Measurements from ENCODE around the gene MAD1L1.

Gene MAD1L1

DNA sequence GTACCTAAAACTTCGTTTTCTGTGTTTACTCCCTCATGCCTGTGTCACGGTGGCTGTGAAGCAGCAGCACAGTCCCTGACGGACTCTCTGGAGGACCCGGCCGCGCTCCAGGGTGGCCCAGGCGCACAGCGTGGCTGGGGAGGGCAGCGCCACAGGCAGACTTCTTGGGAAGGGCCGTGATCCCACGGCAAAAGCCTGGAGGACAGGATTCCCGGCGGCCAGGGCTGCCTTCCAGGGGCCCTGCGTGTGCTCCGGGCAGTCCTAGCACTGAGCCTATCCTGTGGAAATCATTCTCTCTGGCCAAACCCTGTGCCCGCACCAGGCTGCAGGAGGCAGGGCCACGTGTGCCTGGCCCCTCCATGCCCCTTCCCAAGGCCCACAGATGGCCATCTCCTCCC, 244.2 kb downstream of the MAD1L1 start:
- no peak for DNase-seq (ENCODE audit: insufficient read length)
- TF ChIP-seq POLR2A (IDR thresholded peaks at IDR 0.05; ENCODE audit: low read depth, low read length) (no peak), TAF1 (IDR thresholded peaks at IDR 0.05; ENCODE audit: borderline replicate concordance, low read depth, low read length) (no peak), POLR2AphosphoS5 (IDR thresholded peaks at IDR 0.05; ENCODE audit: low read depth, low read length) (no peak)
- FAIRE-seq = no peak

DNA sequence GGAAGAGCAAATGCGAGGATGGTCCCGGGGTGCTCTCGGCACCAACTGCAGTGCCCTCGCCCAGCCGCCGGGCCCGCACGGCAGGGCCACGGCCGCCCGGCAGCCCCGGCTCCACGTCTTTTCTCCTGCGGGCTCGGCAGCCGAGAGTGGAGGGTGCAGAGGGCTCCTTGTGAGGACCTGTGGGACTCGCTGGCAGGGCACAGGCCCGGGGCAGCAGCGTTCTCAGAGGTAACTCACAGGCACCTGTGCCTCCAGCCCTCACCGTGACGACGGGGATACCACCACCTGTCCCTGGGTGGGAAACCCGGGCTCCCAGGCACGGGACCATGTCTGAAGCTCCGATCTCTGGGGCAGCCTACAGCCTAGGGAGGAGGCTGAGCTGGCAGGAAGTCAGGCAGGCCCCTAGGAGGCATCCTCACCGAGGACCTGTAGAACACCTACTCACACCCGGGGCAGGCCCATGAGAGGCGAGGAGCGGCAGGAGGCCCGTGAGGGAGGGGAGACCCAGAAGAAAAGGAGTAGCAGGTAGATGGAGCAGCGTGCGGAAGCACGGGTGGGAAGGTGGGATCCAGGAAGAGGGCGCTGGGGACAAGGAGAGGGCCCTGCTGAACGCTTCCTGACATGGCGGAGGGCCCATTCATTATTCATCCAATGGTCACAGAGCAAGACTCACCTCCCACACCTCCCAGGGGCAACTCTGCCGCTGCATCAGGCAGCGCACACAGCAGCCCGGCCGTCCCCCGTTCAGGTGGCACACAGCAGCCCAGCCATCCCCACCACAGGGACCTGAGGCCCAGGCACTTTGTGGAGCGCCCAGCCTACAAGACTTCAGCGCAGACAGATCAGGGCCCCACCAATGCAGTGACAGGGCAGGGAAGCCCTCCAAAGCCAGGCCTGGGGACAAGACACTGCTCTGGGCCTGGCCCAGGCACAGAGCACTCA, 244.9 kb downstream of the MAD1L1 start:
- DNase-seq (ENCODE audit: insufficient read length) = no peak
- TF ChIP-seq POLR2AphosphoS5 (IDR thresholded peaks at IDR 0.05; ENCODE audit: low read depth, low read length) (no peak), TAF1 (IDR thresholded peaks at IDR 0.05; ENCODE audit: borderline replicate concordance, low read depth, low read length) (no peak), POLR2A (IDR thresholded peaks at IDR 0.05; ENCODE audit: low read depth, low read length) (no peak)
- FAIRE-seq = no peak

DNA sequence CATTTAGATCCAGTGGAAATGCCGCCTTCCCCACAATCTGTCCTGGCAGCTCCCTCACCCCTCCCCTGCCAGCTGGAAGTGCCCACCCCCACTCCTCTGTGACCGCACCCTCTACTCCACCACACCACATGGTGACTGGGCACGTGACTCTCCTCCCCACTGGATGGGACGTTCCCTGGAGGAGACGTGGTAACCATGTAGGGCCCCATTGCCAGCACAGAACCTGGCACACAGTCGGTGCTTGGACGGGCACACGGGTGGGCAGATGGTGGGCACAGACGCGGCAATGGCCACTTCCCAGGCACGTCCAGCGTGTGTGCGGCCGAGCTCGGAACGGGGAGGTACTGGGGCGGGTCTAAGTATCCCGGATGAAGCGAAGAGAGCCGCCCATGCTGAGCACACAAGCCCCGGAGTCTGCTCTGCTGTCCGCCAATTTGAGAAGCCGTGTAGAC, 245.6 kb downstream of the MAD1L1 start:
- TF ChIP-seq POLR2AphosphoS5 (IDR thresholded peaks at IDR 0.05; ENCODE audit: low read depth, low read length) (no peak), TAF1 (IDR thresholded peaks at IDR 0.05; ENCODE audit: borderline replicate concordance, low read depth, low read length) (no peak), POLR2A (IDR thresholded peaks at IDR 0.05; ENCODE audit: low read depth, low read length) (no peak)
- FAIRE-seq (no peak), DNase-seq (ENCODE audit: insufficient read length) (no peak)

DNA sequence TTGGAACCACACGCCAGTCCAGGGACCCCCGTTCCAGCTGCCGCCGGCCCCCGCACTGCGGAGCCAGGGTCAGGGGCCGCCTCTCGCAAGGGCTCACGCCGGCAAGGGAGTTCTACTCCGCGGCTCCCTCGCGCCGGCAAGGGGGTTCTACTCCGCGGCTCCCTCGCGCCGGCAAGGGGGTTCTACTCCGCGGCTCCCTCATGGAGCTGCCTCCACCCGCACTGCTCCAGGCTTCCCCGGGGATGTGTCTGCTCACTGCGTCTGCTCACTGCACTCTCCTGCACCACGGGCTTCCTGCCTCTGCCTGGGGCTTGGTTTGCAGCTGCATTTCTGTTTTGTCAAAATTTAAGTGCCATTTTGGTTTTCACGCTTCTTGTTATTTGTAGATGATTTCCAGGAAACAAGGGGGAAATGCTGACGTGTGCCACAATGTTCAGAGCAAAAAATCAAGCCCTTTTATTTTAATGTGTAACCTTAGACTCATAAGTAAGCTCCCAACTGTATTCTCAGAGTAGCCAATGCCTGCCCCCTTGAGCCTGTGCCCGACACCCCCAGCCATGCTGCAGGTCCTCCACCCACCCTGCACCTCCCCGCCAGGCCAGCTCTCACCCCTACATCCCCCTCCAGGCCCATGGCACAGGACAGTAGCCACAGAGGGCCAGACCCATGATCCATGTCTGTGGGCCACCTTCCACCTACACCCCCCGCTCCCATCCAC, 246.2 kb downstream of the MAD1L1 start:
- DNase-seq (ENCODE audit: insufficient read length) (no peak), FAIRE-seq (no peak)
- TF ChIP-seq TAF1 (IDR thresholded peaks at IDR 0.05; ENCODE audit: borderline replicate concordance, low read depth, low read length) (no peak), POLR2A (IDR thresholded peaks at IDR 0.05; ENCODE audit: low read depth, low read length) (no peak), POLR2AphosphoS5 (IDR thresholded peaks at IDR 0.05; ENCODE audit: low read depth, low read length) (no peak)

DNA sequence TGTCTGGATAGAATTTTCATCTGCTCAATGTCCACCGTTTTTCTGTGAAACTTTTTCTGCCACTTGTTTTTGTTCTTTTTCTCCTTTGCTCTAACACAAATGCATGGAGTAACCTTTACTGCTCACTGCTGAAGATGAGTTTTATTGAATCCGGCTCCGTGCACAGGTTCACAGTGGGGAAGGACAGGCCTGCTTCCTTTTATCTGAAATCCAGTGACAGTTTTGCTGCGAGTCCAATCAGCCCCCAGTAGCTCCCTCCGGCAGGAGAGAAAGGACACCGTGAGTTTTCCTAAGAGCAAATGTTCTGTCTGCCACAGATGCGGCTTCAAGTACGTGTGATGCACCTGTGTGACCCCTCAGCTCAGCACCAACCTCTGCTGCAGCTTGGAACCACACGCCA, 246.8 kb downstream of the MAD1L1 start:
- DNase-seq (ENCODE audit: insufficient read length) (no peak), FAIRE-seq (no peak)
- TF ChIP-seq POLR2AphosphoS5 (IDR thresholded peaks at IDR 0.05; ENCODE audit: low read depth, low read length) (no peak), TAF1 (IDR thresholded peaks at IDR 0.05; ENCODE audit: borderline replicate concordance, low read depth, low read length) (no peak), POLR2A (IDR thresholded peaks at IDR 0.05; ENCODE audit: low read depth, low read length) (no peak)

DNA sequence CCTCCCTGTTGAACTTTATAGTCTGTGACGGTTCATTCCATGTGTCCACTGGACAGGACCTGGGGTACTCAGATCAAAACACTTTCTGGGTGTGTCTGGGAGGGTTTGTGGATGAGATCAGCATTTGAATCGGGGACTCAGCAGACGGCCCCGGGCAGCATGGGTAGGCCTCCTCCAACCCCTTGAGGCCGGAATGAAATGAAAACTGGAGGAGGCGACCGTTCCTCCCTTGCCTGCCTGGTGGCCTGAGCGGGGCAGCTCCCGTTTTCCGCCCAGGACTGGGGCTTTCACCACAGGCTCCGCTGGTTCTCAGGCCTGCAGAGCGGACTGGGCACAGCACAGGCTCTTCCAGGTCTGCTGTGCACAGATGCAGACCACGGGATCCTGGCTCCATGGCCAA, 247.7 kb downstream of the MAD1L1 start:
- DNase-seq (ENCODE audit: insufficient read length) (no peak), FAIRE-seq (no peak)
- TF ChIP-seq POLR2AphosphoS5 (IDR thresholded peaks at IDR 0.05; ENCODE audit: low read depth, low read length) (no peak), TAF1 (IDR thresholded peaks at IDR 0.05; ENCODE audit: borderline replicate concordance, low read depth, low read length) (no peak), POLR2A (IDR thresholded peaks at IDR 0.05; ENCODE audit: low read depth, low read length) (no peak)

DNA sequence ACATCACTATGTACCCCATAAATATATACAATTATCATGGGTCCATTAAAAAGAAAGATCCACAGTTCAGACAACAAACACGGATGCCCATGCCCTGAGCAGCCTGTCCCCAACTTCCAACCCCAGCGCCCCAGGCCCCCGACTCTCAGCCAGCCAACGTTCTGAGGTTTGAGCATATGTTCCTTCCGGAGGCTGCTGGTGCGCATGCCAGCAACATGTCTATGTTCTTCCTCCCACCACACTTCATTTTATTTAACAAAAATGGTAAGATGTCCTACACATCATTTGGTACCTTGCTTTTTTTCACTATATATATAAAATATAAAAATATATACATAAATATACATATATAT, 250.9 kb downstream of the MAD1L1 start:
- DNase-seq (ENCODE audit: insufficient read length) (no peak), FAIRE-seq (no peak)
- TF ChIP-seq POLR2A (IDR thresholded peaks at IDR 0.05; ENCODE audit: low read depth, low read length) (no peak), POLR2AphosphoS5 (IDR thresholded peaks at IDR 0.05; ENCODE audit: low read depth, low read length) (no peak), TAF1 (IDR thresholded peaks at IDR 0.05; ENCODE audit: borderline replicate concordance, low read depth, low read length) (no peak)

DNA sequence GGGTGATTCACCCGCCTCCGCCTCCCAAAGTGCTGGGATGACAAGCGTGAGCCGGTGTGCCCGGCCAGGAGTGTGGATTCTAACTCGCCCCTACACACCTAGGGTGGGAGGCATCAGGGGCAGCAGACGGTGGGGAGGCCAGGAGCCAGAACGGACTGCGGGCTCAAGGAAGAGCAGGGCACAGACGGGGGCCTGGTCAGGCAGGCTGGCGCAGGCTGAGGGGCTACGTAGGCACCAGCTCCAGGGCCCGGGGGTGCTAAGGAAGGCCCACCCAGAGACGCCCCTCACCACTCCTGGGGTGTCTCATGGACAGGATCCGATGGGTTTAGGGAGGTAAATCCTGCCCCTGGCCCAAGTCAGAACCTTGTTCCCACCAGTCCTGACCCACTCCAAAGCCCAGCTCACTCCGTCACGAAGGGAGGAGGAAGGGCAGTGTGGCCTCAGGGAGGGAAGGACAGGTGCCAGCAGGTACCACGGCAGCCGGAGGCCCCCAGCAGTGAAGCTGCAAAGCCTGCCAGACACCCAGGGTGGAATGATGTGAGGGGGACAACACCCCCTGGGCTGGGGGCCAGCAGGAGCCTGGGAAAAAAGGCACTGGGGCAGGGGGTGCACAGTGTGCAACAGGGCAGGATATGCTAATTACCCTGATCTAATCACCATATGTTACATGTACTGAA, 251.4 kb downstream of the MAD1L1 start:
- DNase-seq (ENCODE audit: insufficient read length) (no peak), FAIRE-seq (no peak)
- TF ChIP-seq POLR2AphosphoS5 (IDR thresholded peaks at IDR 0.05; ENCODE audit: low read depth, low read length) (no peak), TAF1 (IDR thresholded peaks at IDR 0.05; ENCODE audit: borderline replicate concordance, low read depth, low read length) (no peak), POLR2A (IDR thresholded peaks at IDR 0.05; ENCODE audit: low read depth, low read length) (no peak)

DNA sequence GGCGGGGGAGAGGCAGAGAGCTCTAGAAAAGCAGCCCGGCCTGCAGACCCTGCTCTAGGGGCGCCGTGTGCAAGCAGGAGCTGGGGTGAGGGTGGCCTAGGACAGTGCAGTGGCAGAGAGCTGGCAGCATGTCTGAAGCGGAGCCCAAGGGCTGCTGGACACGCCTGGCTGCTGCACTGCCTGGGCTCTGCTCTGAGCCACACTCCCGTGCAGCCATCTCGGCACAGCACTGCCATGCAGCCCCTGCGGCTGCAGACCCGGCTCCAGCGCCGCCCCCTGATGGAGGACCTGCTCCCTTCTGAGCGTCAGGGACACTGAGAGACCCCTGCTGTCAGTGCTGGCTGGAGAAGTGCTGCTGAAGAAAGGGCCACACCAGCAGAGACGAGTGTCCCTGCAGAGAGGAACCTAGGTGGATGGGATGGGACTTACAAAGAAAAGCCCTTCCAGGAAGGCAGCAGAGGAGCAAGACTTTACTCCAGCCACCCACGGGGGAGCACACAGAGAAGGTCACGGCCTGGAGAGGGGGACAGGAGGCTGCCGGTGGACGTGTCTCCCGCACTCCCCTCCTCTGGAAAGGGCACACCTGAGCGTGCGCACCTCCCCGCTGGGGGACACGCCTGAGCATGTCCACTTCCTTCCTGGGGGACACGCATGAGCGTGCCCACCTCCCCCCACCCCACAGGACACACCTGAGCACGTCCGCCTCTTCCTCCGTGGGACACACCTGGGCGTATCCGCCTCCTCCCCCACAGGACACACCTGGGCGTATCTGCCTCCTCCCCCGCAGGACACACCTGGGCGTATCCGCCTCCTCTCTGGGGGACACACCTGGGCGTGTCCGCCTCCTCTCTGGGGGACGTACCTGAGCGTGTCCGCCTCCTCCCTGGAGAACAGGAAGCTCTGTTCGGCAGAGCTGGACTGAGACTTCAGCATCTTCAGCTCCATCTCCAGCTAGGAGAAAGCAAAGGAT, 252.9 kb downstream of the MAD1L1 start:
- peak; percentile 75 for DNase-seq (ENCODE audit: insufficient read length)
- no peak for FAIRE-seq
- TF ChIP-seq TAF1 (IDR thresholded peaks at IDR 0.05; ENCODE audit: borderline replicate concordance, low read depth, low read length) (no peak), POLR2AphosphoS5 (IDR thresholded peaks at IDR 0.05; ENCODE audit: low read depth, low read length) (peak; percentile 89), POLR2A (IDR thresholded peaks at IDR 0.05; ENCODE audit: low read depth, low read length) (no peak)
